Fibroblast of mammary gland (primary cell): Measurements from ENCODE around the gene NECTIN3.

ENCODE experiments used
- DNase-seq: peaks from one replicate; pipeline ENCODE4 v3.0.0-alpha.2; 2010; ENCODE audit warnings: low read depth
- H3K4me3 ChIP-seq: 2 replicates; pipeline ENCODE4 v1.5.1; 2011; ENCODE audit warnings: low read depth, mild to moderate bottlenecking, low read length, moderate library complexity; ENCODE audit not compliant: control insufficient read depth
- TF ChIP-seq, protein P1 (sequence below): conservative IDR thresholded peaks from 2 replicates; pipeline ENCODE4 v1.5.1; 2011; ENCODE audit warnings: low read depth, low read length, inconsistent platforms; ENCODE audit not compliant: control insufficient read depth, insufficient read depth

NECTIN3 gene

DNA sequence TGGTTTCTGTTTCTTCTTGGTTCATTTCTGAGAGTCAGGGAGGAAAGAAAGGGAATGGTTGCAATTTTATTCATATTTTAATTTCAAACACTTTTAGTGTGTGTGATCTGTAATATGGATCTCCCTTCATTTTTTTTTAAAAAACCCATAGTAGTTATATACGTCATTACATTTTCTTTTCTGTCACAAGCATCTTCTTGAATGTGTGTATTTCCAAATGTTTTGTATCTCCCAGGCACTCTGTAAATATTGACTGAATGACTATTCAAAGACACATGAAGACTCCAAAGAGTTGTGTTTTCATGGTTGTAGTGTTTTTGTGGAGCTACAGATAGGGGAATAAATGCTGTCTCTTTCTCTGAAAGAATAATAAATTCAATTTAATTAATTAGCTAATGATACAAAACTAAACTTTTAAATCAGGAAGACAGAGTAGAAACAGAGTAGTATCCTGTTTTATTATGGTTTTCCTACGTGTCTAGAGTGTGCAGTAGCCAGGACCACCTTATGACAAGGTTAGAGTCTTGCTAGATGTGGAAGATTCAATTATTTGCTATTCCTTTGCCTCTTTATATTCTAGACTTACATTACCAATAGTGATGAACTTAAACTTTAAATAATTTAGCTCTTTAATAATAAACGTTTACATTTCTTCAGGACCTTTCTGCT is 35.5 kb downstream of the NECTIN3 start:
- no peak for DNase-seq
- TF ChIP-seq, protein P1, sequence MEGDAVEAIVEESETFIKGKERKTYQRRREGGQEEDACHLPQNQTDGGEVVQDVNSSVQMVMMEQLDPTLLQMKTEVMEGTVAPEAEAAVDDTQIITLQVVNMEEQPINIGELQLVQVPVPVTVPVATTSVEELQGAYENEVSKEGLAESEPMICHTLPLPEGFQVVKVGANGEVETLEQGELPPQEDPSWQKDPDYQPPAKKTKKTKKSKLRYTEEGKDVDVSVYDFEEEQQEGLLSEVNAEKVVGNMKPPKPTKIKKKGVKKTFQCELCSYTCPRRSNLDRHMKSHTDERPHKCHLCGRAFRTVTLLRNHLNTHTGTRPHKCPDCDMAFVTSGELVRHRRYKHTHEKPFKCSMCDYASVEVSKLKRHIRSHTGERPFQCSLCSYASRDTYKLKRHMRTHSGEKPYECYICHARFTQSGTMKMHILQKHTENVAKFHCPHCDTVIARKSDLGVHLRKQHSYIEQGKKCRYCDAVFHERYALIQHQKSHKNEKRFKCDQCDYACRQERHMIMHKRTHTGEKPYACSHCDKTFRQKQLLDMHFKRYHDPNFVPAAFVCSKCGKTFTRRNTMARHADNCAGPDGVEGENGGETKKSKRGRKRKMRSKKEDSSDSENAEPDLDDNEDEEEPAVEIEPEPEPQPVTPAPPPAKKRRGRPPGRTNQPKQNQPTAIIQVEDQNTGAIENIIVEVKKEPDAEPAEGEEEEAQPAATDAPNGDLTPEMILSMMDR: no peak
- H3K4me3 ChIP-seq: no peak overlapping the region

DNA sequence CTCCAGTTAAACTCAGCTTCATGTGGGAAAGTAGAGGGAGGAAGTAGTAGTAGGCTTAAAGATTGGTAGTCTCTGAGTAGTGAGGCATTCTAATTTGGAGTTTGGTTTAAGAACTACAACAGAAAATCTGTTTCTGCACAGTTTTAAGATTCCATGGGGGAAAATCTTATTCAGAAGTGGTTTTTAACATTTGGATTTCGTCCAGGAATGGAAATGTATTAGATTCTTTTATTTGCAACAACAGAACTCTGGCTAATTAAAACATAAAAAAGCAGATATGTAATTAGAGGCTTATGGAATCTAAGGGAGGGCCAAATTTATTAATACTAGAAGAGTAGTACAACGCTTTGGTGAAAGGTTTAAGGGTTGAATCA is 36.0 kb downstream of the NECTIN3 start:
- TF ChIP-seq, protein P1: no peak
- no peak for DNase-seq
- H3K4me3 ChIP-seq: no peak overlapping the region

DNA sequence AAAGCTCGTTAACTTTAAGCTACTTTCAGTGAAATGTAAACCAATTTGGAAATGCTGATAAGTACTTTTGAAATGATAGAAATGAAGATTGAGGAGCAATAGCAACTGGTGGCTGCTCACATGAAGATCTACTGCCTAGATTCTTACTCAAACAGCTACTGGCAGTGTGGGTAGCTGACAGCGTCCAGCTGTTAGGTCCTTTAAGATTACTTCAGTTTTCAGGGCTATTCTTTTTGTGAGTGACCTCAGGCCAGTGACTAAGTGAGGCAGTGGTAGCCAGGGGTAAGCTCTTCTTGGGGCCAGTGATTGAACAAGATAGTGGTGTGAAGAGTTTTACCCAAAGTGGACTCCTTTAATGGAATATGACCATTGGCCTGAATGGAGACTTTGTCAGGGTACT is 41.3 kb downstream of the NECTIN3 start:
- TF ChIP-seq, protein P1: no peak
- no peak overlapping the region for H3K4me3 ChIP-seq
- DNase-seq: peak; percentile 32

DNA sequence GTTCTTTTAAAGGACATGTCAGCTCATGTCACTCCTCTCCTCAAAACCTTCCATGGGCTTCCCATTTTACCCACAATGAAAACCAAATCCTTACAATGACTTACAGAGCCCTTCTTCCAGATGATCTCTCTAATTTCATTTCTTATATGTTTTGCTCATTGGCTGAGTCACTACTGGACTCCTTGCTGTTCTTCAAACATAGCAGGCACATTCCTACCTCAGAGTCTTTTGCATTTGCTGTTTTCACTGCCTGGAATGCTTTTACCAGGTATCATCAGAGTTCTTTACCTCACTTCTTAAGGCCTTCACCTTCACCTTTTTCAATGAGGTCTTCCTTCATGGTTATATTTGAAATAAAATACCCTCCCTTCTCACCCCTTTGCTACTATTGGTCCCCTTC is 57.3 kb downstream of the NECTIN3 start:
- TF ChIP-seq, protein P1: no peak
- no peak overlapping the region for H3K4me3 ChIP-seq
- no peak for DNase-seq

DNA sequence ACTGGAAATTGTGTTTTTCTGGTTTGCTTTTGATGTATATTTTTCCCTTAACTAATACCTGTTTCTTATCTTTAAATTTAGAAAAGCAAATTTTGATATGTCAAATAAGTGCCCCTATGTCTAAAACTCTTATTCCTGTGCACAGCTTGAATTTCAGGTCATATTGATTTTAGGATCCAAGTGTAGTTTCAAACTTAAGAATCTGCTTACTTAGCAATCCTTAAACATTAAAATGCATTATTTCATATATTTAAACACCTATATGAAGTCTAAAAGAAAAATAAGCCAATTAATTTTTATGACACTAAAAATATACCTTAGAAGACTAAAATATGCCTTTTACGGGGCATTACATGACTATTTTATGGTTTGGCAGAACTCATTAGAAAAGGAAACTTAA is 59.2 kb downstream of the NECTIN3 start:
- no peak for DNase-seq
- H3K4me3 ChIP-seq: no peak overlapping the region
- TF ChIP-seq, protein P1: no peak

DNA sequence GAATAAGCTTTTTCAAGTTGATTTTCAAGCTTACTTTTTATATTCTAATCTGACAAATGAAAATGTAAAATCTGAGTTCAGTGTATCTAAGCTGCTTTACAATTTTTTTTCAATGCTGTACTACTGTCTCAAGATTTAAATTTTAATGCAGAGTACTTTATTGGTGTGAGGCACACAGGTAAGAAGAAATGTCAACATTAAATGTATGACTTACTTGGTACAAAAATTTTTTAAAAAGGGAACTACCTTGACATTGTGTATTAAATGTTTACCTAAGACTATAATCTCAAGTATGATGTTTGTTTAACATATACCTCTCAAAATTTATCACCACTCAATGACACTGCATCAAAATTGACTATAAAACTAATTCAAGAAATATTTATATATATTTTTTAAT is 62.7 kb downstream of the NECTIN3 start:
- no peak overlapping the region for H3K4me3 ChIP-seq
- TF ChIP-seq, protein P1: no peak
- DNase-seq: no peak

DNA sequence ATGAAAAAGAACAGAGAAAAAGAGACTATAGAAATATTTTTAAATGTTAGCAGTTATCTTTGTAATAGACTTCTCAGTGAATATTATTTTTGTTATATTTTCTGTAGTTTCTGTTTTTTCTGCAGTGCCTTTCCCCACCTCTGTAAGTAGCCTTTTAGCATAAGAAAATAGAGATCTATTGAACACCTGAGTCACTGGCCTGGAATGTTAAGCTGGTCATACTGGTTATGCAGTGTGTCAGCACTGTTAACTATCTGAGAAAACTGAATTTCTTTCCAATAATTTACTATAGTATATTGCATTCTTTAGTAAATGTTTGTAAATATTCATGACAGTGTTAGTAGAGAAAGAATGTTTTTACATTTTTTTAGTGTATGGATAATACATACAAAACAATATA is 79.8 kb downstream of the NECTIN3 start:
- TF ChIP-seq, protein P1: no peak
- H3K4me3 ChIP-seq: no peak overlapping the region
- DNase-seq: peak; percentile 76
